Measurements from ENCODE around the gene SECISBP2. TPM values are rescaled to one million over a fixed set of nuclear protein-coding genes. Genes with fewer than 3 reads are reported as not detected.

SECISBP2 gene
- total and polyA plus RNA-seq, 2 donors (not counting 1 experiment from before 2014, with no cell fraction given), result 56.6 to 124 TPM

DNA sequence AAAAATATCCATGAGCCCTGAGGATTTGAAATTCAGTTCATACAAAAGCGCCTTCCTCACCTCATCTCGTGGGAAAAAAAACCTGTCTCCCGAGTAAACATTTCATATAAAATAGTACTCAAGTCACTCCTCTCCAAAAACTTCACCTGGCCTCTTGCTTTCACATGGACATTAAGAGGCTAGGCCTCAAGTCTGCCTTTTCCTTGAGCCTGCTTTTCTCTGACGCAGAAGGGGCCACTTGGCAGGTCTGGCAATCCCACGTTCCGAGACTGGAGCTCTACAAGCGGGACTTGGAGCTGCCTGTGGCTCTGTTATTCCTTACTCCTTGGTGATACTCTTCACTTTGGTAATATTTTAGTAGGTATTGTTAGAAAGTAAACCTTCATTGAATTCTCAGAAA, 34.2 kb upstream of the SECISBP2 start:
- Histone ChIP-seq H3K9ac (ENCODE audit: low read length) (no peak overlapping the region), H3K4me1 (ENCODE audit: control insufficient read depth in 2 of 2, insufficient read depth in 2 of 2, low read length in 2 of 2) (no peaks in the 10 kb centered on the region), H2AFZ (ENCODE audit: insufficient read depth, low read depth, low read length, poor library complexity, severe bottlenecking) (no peak overlapping the region), H3K27me3 (replicated peaks in 1 of 4; ENCODE audit: control extremely low read depth in 1 of 4, control insufficient read depth in 3 of 4, insufficient read depth in 4 of 4, low read length in 3 of 4) (no peaks in the 10 kb centered on the region), H3K79me2 (ENCODE audit: control insufficient read depth, insufficient read depth, low read length) (no peaks in the 10 kb centered on the region), H3K36me3 (replicated peaks in 1 of 2; ENCODE audit: control extremely low read depth in 1 of 2, control insufficient read depth in 1 of 2, extremely low read depth in 1 of 2, insufficient read depth in 2 of 2, low read length in 1 of 2) (no peaks in the 10 kb centered on the region), H3K4me3 (ENCODE audit: control extremely low read depth in 1 of 5, extremely low read depth in 1 of 5, insufficient read depth in 1 of 5, low read depth in 2 of 5, low read length in 4 of 5) (no peak overlapping the region), H3K4me2 (replicated peaks; ENCODE audit: low read depth, low read length, poor library complexity, severe bottlenecking) (no peak overlapping the region), H4K20me1 (ENCODE audit: control insufficient read depth, insufficient read depth, low read length, poor library complexity, severe bottlenecking) (no peaks in the 10 kb centered on the region), H3K9me3 (ENCODE audit: control extremely low read depth in 1 of 3, control insufficient read depth in 2 of 3, insufficient read depth in 1 of 3, low read length in 2 of 3) (no peaks in the 10 kb centered on the region), H3K27ac (ENCODE audit: low read length in 2 of 2) (no peak overlapping the region)
- ChIA-PET POLR2A (no interaction called here), CTCF (no interaction called here)
- no peak for DNase-seq
- intact Hi-C loops (cut with micrococcal nuclease), result no loop called here
- H3K4me3 Mint-ChIP-seq, result no peak overlapping the region
- no peak overlapping the region for H3K27ac Mint-ChIP-seq
- TF ChIP-seq, protein P1, sequence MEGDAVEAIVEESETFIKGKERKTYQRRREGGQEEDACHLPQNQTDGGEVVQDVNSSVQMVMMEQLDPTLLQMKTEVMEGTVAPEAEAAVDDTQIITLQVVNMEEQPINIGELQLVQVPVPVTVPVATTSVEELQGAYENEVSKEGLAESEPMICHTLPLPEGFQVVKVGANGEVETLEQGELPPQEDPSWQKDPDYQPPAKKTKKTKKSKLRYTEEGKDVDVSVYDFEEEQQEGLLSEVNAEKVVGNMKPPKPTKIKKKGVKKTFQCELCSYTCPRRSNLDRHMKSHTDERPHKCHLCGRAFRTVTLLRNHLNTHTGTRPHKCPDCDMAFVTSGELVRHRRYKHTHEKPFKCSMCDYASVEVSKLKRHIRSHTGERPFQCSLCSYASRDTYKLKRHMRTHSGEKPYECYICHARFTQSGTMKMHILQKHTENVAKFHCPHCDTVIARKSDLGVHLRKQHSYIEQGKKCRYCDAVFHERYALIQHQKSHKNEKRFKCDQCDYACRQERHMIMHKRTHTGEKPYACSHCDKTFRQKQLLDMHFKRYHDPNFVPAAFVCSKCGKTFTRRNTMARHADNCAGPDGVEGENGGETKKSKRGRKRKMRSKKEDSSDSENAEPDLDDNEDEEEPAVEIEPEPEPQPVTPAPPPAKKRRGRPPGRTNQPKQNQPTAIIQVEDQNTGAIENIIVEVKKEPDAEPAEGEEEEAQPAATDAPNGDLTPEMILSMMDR (IDR thresholded peaks at IDR 0.05), result no peak
- no peak for TF ChIP-seq EZH2 (IDR thresholded peaks at IDR 0.05; ENCODE audit: borderline replicate concordance, insufficient read depth, low read depth, low read length, poor library complexity, severe bottlenecking)
- H3K4me1 Mint-ChIP-seq, result no peaks in the 10 kb centered on the region
- no peaks in the 10 kb centered on the region for H3K27me3 Mint-ChIP-seq
- ATAC-seq (ENCODE audit: low read depth), result no peak
- H3K9me3 Mint-ChIP-seq (ENCODE audit: insufficient read depth), result no peaks in the 10 kb centered on the region
- WGBS (ENCODE audit: insufficient coverage), result 95% methylated on average over 6 of the region's 7 CpGs

DNA sequence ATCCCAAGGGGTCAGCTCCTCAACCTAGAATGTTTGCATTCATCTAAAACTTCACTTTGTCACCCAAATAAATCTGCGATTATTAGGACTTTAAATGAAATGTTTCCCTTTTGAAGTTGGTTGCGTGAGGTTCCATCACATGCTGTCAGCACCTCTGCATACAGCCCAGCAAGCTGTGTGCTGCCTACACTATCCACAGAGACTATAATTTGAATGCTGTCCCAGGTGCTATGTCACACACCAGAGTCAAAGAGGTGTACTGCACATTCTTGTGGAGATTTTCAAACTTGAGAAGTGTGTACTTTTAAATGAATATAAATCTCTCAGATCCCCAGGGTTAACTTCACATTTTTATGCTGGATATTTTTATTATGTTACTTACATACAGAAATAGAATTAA, 26.6 kb upstream of the SECISBP2 start:
- peaks cover 0 to 5% (median 3%) of the 10 kb centered on the region in 3 donors for H3K9me3 ChIP-seq (ENCODE audit: control extremely low read depth in 1 of 3, control insufficient read depth in 2 of 3, insufficient read depth in 1 of 3, low read length in 2 of 3)
- H3K4me1 Mint-ChIP-seq, result no peaks in the 10 kb centered on the region
- no peak for DNase-seq
- no CpG with 5 or more reads among the region's 2 CpGs for WGBS (ENCODE audit: insufficient coverage)
- CTCF ChIA-PET, result no interaction called here
- no peak overlapping the region for H3K27ac Mint-ChIP-seq
- intact Hi-C loops (cut with micrococcal nuclease), result no loop called here
- no peaks in the 10 kb centered on the region for H3K36me3 ChIP-seq (replicated peaks in 1 of 2; ENCODE audit: control extremely low read depth in 1 of 2, control insufficient read depth in 1 of 2, extremely low read depth in 1 of 2, insufficient read depth in 2 of 2, low read length in 1 of 2)
- no peak overlapping the region for H3K4me3 ChIP-seq (ENCODE audit: control extremely low read depth in 1 of 5, extremely low read depth in 1 of 5, insufficient read depth in 1 of 5, low read depth in 2 of 5, low read length in 4 of 5)
- H3K27me3 Mint-ChIP-seq, result peaks cover 4% of the 10 kb centered on the region
- no peaks in the 10 kb centered on the region for H4K20me1 ChIP-seq (ENCODE audit: control insufficient read depth, insufficient read depth, low read length, poor library complexity, severe bottlenecking)
- TF ChIP-seq EZH2 (IDR thresholded peaks at IDR 0.05; ENCODE audit: borderline replicate concordance, insufficient read depth, low read depth, low read length, poor library complexity, severe bottlenecking), result no peak
- TF ChIP-seq, protein P1 (IDR thresholded peaks at IDR 0.05), result no peak
- H3K27ac ChIP-seq (ENCODE audit: low read length in 2 of 2), result no peak overlapping the region
- H3K4me2 ChIP-seq (replicated peaks; ENCODE audit: low read depth, low read length, poor library complexity, severe bottlenecking), result no peak overlapping the region
- H3K9ac ChIP-seq (ENCODE audit: low read length), result no peak overlapping the region
- H3K4me1 ChIP-seq (ENCODE audit: control insufficient read depth in 2 of 2, insufficient read depth in 2 of 2, low read length in 2 of 2), result no peaks in the 10 kb centered on the region
- no peaks in the 10 kb centered on the region for H3K27me3 ChIP-seq (replicated peaks in 1 of 4; ENCODE audit: control extremely low read depth in 1 of 4, control insufficient read depth in 3 of 4, insufficient read depth in 4 of 4, low read length in 3 of 4)
- H3K9me3 Mint-ChIP-seq (ENCODE audit: insufficient read depth), result no peaks in the 10 kb centered on the region
- no peaks in the 10 kb centered on the region for H3K79me2 ChIP-seq (ENCODE audit: control insufficient read depth, insufficient read depth, low read length)
- ATAC-seq (ENCODE audit: low read depth), result no peak
- H2AFZ ChIP-seq (ENCODE audit: insufficient read depth, low read depth, low read length, poor library complexity, severe bottlenecking), result no peak overlapping the region
- POLR2A ChIA-PET, result no interaction called here
- H3K4me3 Mint-ChIP-seq, result no peak overlapping the region
